GM18907 (cell line): ENCODE data around the gene ADAMTS5.

Source experiments
- ATAC-seq: cut with Tn5 transposase; IDR thresholded peaks from one replicate; pipeline ENCODE4 v1.9.1; 2021; ENCODE audit warnings: mild to moderate bottlenecking, moderate library complexity; ENCODE audit not compliant: unreplicated experiment

The ADAMTS5 gene

DNA sequence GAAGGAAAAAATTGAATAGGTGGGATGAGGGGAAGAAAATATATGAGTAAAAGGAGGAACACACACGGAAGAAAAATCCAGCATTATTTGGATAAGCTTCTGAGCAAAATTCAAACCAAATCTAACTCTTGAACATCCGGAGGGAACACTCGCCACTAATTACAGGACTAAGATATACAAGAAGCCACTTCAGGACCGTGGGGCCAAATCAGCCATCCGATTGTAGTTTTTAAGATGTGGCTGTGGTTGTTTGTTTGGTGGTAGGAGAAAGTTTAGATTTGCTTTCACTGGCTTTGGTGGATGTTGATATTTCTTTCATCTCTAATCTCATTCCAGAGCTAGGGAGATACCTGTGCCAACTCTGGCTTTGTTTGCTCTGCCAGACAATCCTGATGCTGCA is 78.0 kb downstream of the ADAMTS5 start:
- no peak for ATAC-seq

DNA sequence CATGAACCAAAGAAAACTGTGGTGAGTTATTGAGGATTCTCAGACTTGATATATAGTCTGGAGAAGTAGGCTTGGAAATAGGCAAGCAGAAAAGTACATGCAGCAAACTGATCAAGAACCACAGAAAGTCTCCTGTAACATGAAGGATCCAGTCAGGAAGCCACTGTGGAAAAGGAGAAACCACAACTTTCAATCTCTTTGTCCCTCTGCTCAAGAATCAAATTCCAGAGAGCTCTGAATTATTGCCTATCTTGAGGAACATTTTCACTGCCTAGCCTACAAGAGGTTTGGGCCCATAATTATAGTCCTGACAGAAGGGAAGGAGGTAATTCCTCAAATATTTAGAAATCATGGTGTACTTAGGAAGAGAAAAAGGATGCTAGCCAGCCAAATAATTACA is 78.6 kb downstream of the ADAMTS5 start:
- ATAC-seq = no peak

- no peak for ATAC-seq
These were observed 79.6 kb downstream of the ADAMTS5 start for GRCh38 chr21:26887251-26887650.

GRCh38 chr21:26884436-26884835 is 82.5 kb downstream of the ADAMTS5 start:
- ATAC-seq = no peak

- ATAC-seq = no peak
These were observed 83.1 kb downstream of the ADAMTS5 start for GRCh38 chr21:26883768-26884167.

DNA sequence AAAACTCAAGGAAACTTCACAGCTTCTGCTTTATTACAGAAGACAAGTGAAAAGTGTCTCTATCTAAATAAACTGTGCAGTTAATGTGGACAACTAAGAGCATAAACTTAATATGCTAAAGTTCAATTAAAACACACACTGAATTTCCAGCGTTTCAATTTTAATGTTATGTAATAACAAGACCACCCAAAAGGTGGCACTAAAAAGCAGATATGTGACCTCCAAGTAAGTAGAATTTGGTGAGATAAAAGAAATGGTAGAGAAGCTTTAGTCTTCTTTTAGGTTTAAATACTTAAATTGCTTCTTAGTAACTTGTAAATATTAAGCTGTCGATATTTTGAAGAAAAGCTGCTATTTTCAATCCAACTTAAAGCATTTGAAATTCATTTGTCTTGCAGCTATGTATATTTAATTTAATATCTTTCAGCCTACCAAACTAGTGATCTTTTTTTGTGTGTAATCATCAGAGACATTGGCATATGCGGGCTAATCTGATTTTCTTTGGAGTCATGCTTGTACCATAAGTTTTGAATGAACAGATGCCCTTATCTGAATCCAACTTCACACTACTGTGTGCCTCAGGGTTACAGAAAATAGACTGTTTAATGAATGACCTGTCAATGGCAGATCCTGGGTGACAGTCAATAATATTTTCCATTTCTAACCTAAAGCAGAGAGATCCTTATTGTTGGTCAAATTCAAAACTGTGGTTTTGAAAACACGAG is 85.2 kb downstream of the ADAMTS5 start:
- no peak for ATAC-seq

DNA sequence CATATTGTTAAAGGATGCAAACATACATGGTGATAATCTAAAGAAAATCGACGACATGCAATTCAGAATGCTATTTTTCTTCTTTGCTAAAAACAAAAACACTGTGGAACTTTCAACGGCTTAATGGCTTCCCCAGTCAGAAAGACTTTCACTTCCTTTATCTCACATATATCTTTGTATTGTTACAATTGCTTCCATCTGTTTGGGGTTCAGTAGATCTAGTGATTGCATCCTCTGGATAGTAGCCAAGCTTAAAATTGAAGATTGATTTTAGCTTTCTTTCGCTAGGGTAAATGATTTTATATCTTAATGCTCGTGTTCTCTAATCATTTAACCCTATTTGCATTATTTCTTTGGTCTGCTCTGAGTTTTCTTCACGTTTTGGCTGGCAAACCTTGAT is 89.9 kb downstream of the ADAMTS5 start:
- ATAC-seq = no peak

GRCh38 chr21:26874347-26874746 is 92.5 kb downstream of the ADAMTS5 start:
- ATAC-seq = no peak
